HEK293 (cell line): Measurements from ENCODE around the gene PIP5KL1.

Experiments used
- EGR2 ChIP-seq: fragments of 450-650 bp; formaldehyde crosslinking; IDR thresholded peaks from 2 replicates; pipeline ENCODE4 v1.5.1; 2016; ENCODE audit warnings: low read depth, missing biosample characterization, missing genetic modification characterization
- GLI4 ChIP-seq: fragments of 450-650 bp; formaldehyde crosslinking; IDR thresholded peaks from 2 replicates; pipeline ENCODE4 v1.5.1; 2016; ENCODE audit warnings: missing biosample characterization, missing genetic modification characterization
- HOXC10 ChIP-seq: sonication (generic); formaldehyde crosslinking; IDR thresholded peaks from 2 replicates; pipeline ENCODE4 v1.8.1; 2023; ENCODE audit warnings: mild to moderate bottlenecking, missing genetic modification reagents
- IKZF3 ChIP-seq: fragments of 450-650 bp; IDR thresholded peaks from 2 replicates; pipeline ENCODE4 v1.5.0; 2018; ENCODE audit warnings: missing biosample characterization, mild to moderate bottlenecking, missing genetic modification characterization, moderate library complexity
- KLF1 ChIP-seq: fragments of 450-650 bp; formaldehyde crosslinking; IDR thresholded peaks from 2 replicates; pipeline ENCODE4 v1.5.1; 2016; ENCODE audit warnings: missing biosample characterization, missing genetic modification characterization
- MZF1 ChIP-seq: fragments of 450-650 bp; formaldehyde crosslinking; IDR thresholded peaks from 2 replicates; pipeline ENCODE4 v1.5.1; 2017; ENCODE audit warnings: missing biosample characterization, missing genetic modification characterization, borderline replicate concordance
- PRDM2 ChIP-seq: fragments of 450-650 bp; formaldehyde crosslinking; IDR thresholded peaks from 2 replicates; pipeline ENCODE4 v1.5.1; 2016; ENCODE audit warnings: missing biosample characterization, missing genetic modification characterization, borderline replicate concordance
- ZEB2 ChIP-seq: fragments of 450-650 bp; formaldehyde crosslinking; IDR thresholded peaks from 2 replicates; pipeline ENCODE4 v1.5.1; 2016; ENCODE audit warnings: missing biosample characterization, missing genetic modification characterization
- ZFHX2 ChIP-seq: fragments of 450-650 bp; formaldehyde crosslinking; conservative IDR thresholded peaks from 2 replicates; pipeline ENCODE4 v1.5.1; 2016; ENCODE audit warnings: missing biosample characterization, missing genetic modification characterization
- ZFP69B ChIP-seq: fragments of 450-650 bp; formaldehyde crosslinking; IDR thresholded peaks from 2 replicates; pipeline ENCODE4 v1.5.1; 2016; ENCODE audit warnings: missing biosample characterization, missing genetic modification characterization
- ZIC2 ChIP-seq: fragments of 450-650 bp; formaldehyde crosslinking; IDR thresholded peaks from 2 replicates; pipeline ENCODE4 v1.5.1; 2016; ENCODE audit warnings: missing biosample characterization, missing genetic modification characterization
- ZNF10 ChIP-seq: fragments of 450-650 bp; formaldehyde crosslinking; IDR thresholded peaks from 2 replicates; pipeline ENCODE4 v1.5.1; 2017; ENCODE audit warnings: missing biosample characterization, missing genetic modification characterization
- ZNF121 ChIP-seq: fragments of 450-650 bp; formaldehyde crosslinking; IDR thresholded peaks from 2 replicates; pipeline ENCODE4 v1.5.1; 2016; ENCODE audit warnings: missing biosample characterization, missing genetic modification characterization
- ZNF169 ChIP-seq: fragments of 450-650 bp; formaldehyde crosslinking; IDR thresholded peaks from 2 replicates; pipeline ENCODE4 v1.5.1; 2016; ENCODE audit warnings: missing biosample characterization, missing genetic modification characterization
- ZNF223 ChIP-seq: fragments of 450-650 bp; formaldehyde crosslinking; IDR thresholded peaks from 2 replicates; pipeline ENCODE4 v1.5.1; 2016; ENCODE audit warnings: missing biosample characterization, missing genetic modification characterization
- ZNF266 ChIP-seq: fragments of 450-650 bp; formaldehyde crosslinking; IDR thresholded peaks from 2 replicates; pipeline ENCODE4 v1.5.1; 2016; ENCODE audit warnings: missing biosample characterization, missing genetic modification characterization, low read depth
- ZNF341 ChIP-seq: fragments of 450-650 bp; formaldehyde crosslinking; IDR thresholded peaks from 2 replicates; pipeline ENCODE4; 2016; ENCODE audit warnings: low read depth, missing biosample characterization, missing genetic modification characterization
- ZNF350 ChIP-seq: fragments of 450-650 bp; formaldehyde crosslinking; IDR thresholded peaks from 2 replicates; pipeline ENCODE4 v1.5.0; 2017; ENCODE audit warnings: missing biosample characterization, mild to moderate bottlenecking, missing genetic modification characterization
- ZNF354C ChIP-seq: fragments of 450-650 bp; formaldehyde crosslinking; IDR thresholded peaks from 2 replicates; pipeline ENCODE4 v1.5.1; 2016; ENCODE audit warnings: missing biosample characterization, missing genetic modification characterization, low read depth, borderline replicate concordance
- ZNF37A ChIP-seq: fragments of 450-650 bp; IDR thresholded peaks from 2 replicates; pipeline ENCODE4 v1.5.1; 2018; ENCODE audit warnings: missing biosample characterization, missing genetic modification characterization
- ZNF423 ChIP-seq: fragments of 450-650 bp; formaldehyde crosslinking; IDR thresholded peaks from 2 replicates; pipeline ENCODE4 v1.5.1; 2016; ENCODE audit warnings: missing biosample characterization, missing genetic modification characterization
- ZNF549 ChIP-seq: fragments of 450-650 bp; IDR thresholded peaks from 2 replicates; pipeline ENCODE4 v1.5.1; 2018; ENCODE audit warnings: missing biosample characterization, missing genetic modification characterization, mild to moderate bottlenecking, inconsistent platforms, moderate library complexity
- ZNF670 ChIP-seq: fragments of 450-650 bp; formaldehyde crosslinking; IDR thresholded peaks from 2 replicates; pipeline ENCODE4 v1.5.1; 2016; ENCODE audit warnings: missing biosample characterization, missing genetic modification characterization, low read depth
- ZNF785 ChIP-seq: fragments of 450-650 bp; formaldehyde crosslinking; IDR thresholded peaks from 2 replicates; pipeline ENCODE4 v1.5.1; 2016; ENCODE audit warnings: missing biosample characterization, missing genetic modification characterization
- ZNF791 ChIP-seq: fragments of 450-650 bp; formaldehyde crosslinking; IDR thresholded peaks from 2 replicates; pipeline ENCODE4 v1.5.1; 2016; ENCODE audit warnings: missing biosample characterization, missing genetic modification characterization
- ZXDB ChIP-seq: fragments of 450-650 bp; formaldehyde crosslinking; IDR thresholded peaks from 2 replicates; pipeline ENCODE4 v1.5.1; 2016; ENCODE audit warnings: missing biosample characterization, missing genetic modification characterization
- TF ChIP-seq, protein P1 (sequence below): fragments of 450-650 bp; formaldehyde crosslinking; IDR thresholded peaks from 2 replicates; pipeline ENCODE4 v1.5.1; 2016; ENCODE audit warnings: missing biosample characterization, missing genetic modification characterization
- TF ChIP-seq, protein P2 (sequence below): fragments of 450-650 bp; formaldehyde crosslinking; IDR thresholded peaks from 2 replicates; pipeline ENCODE4 v1.5.1; 2017; ENCODE audit warnings: missing biosample characterization, missing genetic modification characterization
- TF ChIP-seq, protein P3 (sequence below): fragments of 450-650 bp; formaldehyde crosslinking; IDR thresholded peaks from 2 replicates; pipeline ENCODE4 v1.5.1; 2016; ENCODE audit warnings: missing biosample characterization, missing genetic modification characterization
- TF ChIP-seq, protein P4 (sequence below): IDR thresholded peaks from 2 replicates; pipeline ENCODE4 v1.6.1; 2011; ENCODE audit warnings: mild to moderate bottlenecking, low read depth, low read length, borderline replicate concordance
- TF ChIP-seq, protein P5 (sequence below): fragments of 450-650 bp; formaldehyde crosslinking; IDR thresholded peaks from 2 replicates; pipeline ENCODE4 v1.5.1; 2017; ENCODE audit warnings: missing biosample characterization, missing genetic modification characterization

Gene PIP5KL1

GRCh38 chr9:127943731-127944144 lies 13.2 kb upstream of the PIP5KL1 start (continued):
- no peak for TF ChIP-seq PRDM2 (tag by site-specific recombination)
- TF ChIP-seq KLF1 (tag by site-specific recombination): peak; percentile 51
- no peak for TF ChIP-seq ZNF670
- TF ChIP-seq ZNF423: no peak
- TF ChIP-seq ZFHX2 (tag by site-specific recombination): peak; percentile 52
- TF ChIP-seq ZFP69B (tag by site-specific recombination): no peak
- TF ChIP-seq ZNF121 (tag by site-specific recombination): no peak
- TF ChIP-seq, protein P1, sequence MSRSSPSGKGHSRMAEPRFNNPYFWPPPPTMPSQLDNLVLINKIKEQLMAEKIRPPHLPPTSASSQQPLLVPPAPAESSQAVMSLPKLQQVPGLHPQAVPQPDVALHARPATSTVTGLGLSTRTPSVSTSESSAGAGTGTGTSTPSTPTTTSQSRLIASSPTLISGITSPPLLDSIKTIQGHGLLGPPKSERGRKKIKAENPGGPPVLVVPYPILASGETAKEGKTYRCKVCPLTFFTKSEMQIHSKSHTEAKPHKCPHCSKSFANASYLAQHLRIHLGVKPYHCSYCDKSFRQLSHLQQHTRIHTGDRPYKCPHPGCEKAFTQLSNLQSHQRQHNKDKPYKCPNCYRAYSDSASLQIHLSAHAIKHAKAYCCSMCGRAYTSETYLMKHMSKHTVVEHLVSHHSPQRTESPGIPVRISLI (tag by site-specific recombination): no peak
- TF ChIP-seq, protein P2, sequence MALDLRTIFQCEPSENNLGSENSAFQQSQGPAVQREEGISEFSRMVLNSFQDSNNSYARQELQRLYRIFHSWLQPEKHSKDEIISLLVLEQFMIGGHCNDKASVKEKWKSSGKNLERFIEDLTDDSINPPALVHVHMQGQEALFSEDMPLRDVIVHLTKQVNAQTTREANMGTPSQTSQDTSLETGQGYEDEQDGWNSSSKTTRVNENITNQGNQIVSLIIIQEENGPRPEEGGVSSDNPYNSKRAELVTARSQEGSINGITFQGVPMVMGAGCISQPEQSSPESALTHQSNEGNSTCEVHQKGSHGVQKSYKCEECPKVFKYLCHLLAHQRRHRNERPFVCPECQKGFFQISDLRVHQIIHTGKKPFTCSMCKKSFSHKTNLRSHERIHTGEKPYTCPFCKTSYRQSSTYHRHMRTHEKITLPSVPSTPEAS (tag by site-specific recombination): no peak
- TF ChIP-seq IKZF3: no peak
- TF ChIP-seq ZNF549 (tag by site-specific recombination): no peak
- TF ChIP-seq MZF1 (tag by site-specific recombination): no peak
- TF ChIP-seq ZEB2 (tag by site-specific recombination): 0 out of 2 replicates have a peak, but pooled peaks have one; percentile 42
- TF ChIP-seq, protein P3, sequence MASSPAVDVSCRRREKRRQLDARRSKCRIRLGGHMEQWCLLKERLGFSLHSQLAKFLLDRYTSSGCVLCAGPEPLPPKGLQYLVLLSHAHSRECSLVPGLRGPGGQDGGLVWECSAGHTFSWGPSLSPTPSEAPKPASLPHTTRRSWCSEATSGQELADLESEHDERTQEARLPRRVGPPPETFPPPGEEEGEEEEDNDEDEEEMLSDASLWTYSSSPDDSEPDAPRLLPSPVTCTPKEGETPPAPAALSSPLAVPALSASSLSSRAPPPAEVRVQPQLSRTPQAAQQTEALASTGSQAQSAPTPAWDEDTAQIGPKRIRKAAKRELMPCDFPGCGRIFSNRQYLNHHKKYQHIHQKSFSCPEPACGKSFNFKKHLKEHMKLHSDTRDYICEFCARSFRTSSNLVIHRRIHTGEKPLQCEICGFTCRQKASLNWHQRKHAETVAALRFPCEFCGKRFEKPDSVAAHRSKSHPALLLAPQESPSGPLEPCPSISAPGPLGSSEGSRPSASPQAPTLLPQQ (tag by site-specific recombination): no peak
- TF ChIP-seq ZNF785 (tag by site-specific recombination): no peak
- no peak for TF ChIP-seq ZNF791 (tag by site-specific recombination)
- TF ChIP-seq, protein P4, sequence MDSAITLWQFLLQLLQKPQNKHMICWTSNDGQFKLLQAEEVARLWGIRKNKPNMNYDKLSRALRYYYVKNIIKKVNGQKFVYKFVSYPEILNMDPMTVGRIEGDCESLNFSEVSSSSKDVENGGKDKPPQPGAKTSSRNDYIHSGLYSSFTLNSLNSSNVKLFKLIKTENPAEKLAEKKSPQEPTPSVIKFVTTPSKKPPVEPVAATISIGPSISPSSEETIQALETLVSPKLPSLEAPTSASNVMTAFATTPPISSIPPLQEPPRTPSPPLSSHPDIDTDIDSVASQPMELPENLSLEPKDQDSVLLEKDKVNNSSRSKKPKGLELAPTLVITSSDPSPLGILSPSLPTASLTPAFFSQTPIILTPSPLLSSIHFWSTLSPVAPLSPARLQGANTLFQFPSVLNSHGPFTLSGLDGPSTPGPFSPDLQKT: no peak
- TF ChIP-seq ZNF350 (tag by site-specific recombination): no peak
- TF ChIP-seq, protein P5, sequence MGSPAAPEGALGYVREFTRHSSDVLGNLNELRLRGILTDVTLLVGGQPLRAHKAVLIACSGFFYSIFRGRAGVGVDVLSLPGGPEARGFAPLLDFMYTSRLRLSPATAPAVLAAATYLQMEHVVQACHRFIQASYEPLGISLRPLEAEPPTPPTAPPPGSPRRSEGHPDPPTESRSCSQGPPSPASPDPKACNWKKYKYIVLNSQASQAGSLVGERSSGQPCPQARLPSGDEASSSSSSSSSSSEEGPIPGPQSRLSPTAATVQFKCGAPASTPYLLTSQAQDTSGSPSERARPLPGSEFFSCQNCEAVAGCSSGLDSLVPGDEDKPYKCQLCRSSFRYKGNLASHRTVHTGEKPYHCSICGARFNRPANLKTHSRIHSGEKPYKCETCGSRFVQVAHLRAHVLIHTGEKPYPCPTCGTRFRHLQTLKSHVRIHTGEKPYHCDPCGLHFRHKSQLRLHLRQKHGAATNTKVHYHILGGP (tag by site-specific recombination): no peak
- TF ChIP-seq GLI4 (tag by site-specific recombination): no peak
- TF ChIP-seq ZXDB (tag by site-specific recombination): no peak
- no peak for TF ChIP-seq ZNF10 (tag by site-specific recombination)
- peak; percentile 49; the same call in 1 of the 2 replicates for TF ChIP-seq EGR2 (tag by site-specific recombination)
- TF ChIP-seq ZNF354C (tag by site-specific recombination): no peak
- no peak for TF ChIP-seq ZNF266 (tag by site-specific recombination)
- TF ChIP-seq ZNF169 (tag by site-specific recombination): no peak
- TF ChIP-seq ZNF223 (tag by site-specific recombination): no peak
- TF ChIP-seq ZNF37A (tag by site-specific recombination): no peak
- 0 out of 2 replicates have a peak, but pooled peaks have one; percentile 19 for TF ChIP-seq ZIC2 (tag by site-specific recombination)
- TF ChIP-seq HOXC10 (CRISPR knock-in tag): no peak
- TF ChIP-seq ZNF341: no peak
